WTC11 (cell line): ENCODE measurements around the gene RGL3. TPM values are rescaled to one million over a fixed set of nuclear protein-coding genes. Genes with fewer than 3 reads are reported as not detected.

ENCODE experiments used
- ATAC-seq: fragments of 200-7000 bp; cut with Tn5 transposase; 2 replicates; pipeline ENCODE4 v1.10.0; 2021; ENCODE audit warnings: mild to moderate bottlenecking, moderate library complexity
- CTCF ChIA-PET: fragments of 300-600 bp; sonication (Branson Sonifier 250); formaldehyde crosslinking; loops from one replicate; lab custom pipeline; 2021; ENCODE audit warnings: antibody characterized with exemption; lab: Charles Lee
- POLR2A ChIA-PET: fragments of 350-600 bp; sonication (Branson Sonifier 250); formaldehyde crosslinking; loops from one replicate; lab custom pipeline; 2021; ENCODE audit warnings: antibody characterized with exemption; lab: Charles Lee
- DNase-seq: peaks from one replicate; pipeline ENCODE4 v3.0.0; 2021; ENCODE audit warnings: low spot score
- H3K27ac Mint-ChIP-seq: 2 replicates; pipeline ENCODE4 v1.8.0; 2021; ENCODE audit warnings: mixed read lengths
- H3K27me3 Mint-ChIP-seq: 2 replicates; pipeline ENCODE4 v1.8.0; 2021; ENCODE audit warnings: low read depth, mild to moderate bottlenecking, moderate library complexity, mixed read lengths
- H3K36me3 Mint-ChIP-seq: 2 replicates; pipeline ENCODE4 v1.8.0; 2021; ENCODE audit warnings: mixed read lengths
- H3K4me1 Mint-ChIP-seq: 2 replicates; pipeline ENCODE4 v1.8.0; 2022; ENCODE audit warnings: mixed read lengths
- H3K4me3 Mint-ChIP-seq: 2 replicates; pipeline ENCODE4 v1.8.0; 2021; ENCODE audit warnings: mild to moderate bottlenecking, moderate library complexity, mixed read lengths
- H3K9me3 Mint-ChIP-seq: 2 replicates; pipeline ENCODE4 v1.8.0; 2021; ENCODE audit warnings: mixed read lengths
- FOXJ3 ChIP-seq: sonication (generic); formaldehyde crosslinking; IDR thresholded peaks from 2 replicates; pipeline ENCODE4 v1.9.0; 2021; ENCODE audit warnings: missing genetic modification reagents, mild to moderate bottlenecking, borderline replicate concordance
- GTF2I ChIP-seq: fragments of 250-450 bp; sonication (Bioruptor Pico); conservative IDR thresholded peaks from 2 replicates; pipeline ENCODE4 v1.4.0; 2021; ENCODE audit warnings: mild to moderate bottlenecking
- JAZF1 ChIP-seq: fragments of 250-450 bp; sonication (Bioruptor Pico); IDR thresholded peaks from 2 replicates; pipeline ENCODE4 v1.9.0; 2021; ENCODE audit warnings: moderate library complexity, mild to moderate bottlenecking, inconsistent platforms
- MXD4 ChIP-seq: fragments of 250-450 bp; sonication (Bioruptor Pico); IDR thresholded peaks from 2 replicates; pipeline ENCODE4 v1.8.0; 2021; ENCODE audit warnings: mild to moderate bottlenecking, moderate library complexity, borderline replicate concordance
- NR1H2 ChIP-seq: sonication (generic); formaldehyde crosslinking; IDR thresholded peaks from 2 replicates; pipeline ENCODE4 v1.9.0; 2021; ENCODE audit warnings: mild to moderate bottlenecking, moderate library complexity, missing genetic modification reagents
- TEAD1 ChIP-seq: sonication (generic); formaldehyde crosslinking; IDR thresholded peaks from 2 replicates; pipeline ENCODE4 v1.8.0; 2022; ENCODE audit warnings: mild to moderate bottlenecking, missing genetic modification reagents
- ZNF317 ChIP-seq: sonication (generic); formaldehyde crosslinking; IDR thresholded peaks from 2 replicates; pipeline ENCODE4 v1.8.1; 2023; ENCODE audit warnings: low read depth, mild to moderate bottlenecking, moderate library complexity, missing genetic modification reagents, borderline replicate concordance
- total RNA-seq: library from RNA; stranded (reverse); gene quantifications from 3 replicates; pipeline ENCODE4 v1.2.3, GENCODE V29; 2021
- TF ChIP-seq, protein P1 (sequence below): sonication (generic); formaldehyde crosslinking; IDR thresholded peaks from 2 replicates; pipeline ENCODE4 v1.8.0; 2023; ENCODE audit warnings: missing genetic modification reagents, mild to moderate bottlenecking, borderline replicate concordance
- TF ChIP-seq, protein P2 (sequence below): sonication (generic); formaldehyde crosslinking; IDR thresholded peaks from 2 replicates; pipeline ENCODE4 v1.8.1; 2022; ENCODE audit warnings: low read depth, missing genetic modification reagents, borderline replicate concordance
- TF ChIP-seq, protein P3 (sequence below): sonication (generic); formaldehyde crosslinking; IDR thresholded peaks from 2 replicates; pipeline ENCODE4 v1.8.1; 2022; ENCODE audit warnings: missing genetic modification reagents, borderline replicate concordance
- TF ChIP-seq, protein P4 (sequence below): fragments of 200-600 bp; IDR thresholded peaks from 2 replicates; pipeline ENCODE4 v1.8.0; 2022; ENCODE audit warnings: antibody characterized with exemption
- TF ChIP-seq, protein P5 (sequence below): fragments of 250-450 bp; sonication (Bioruptor Pico); IDR thresholded peaks from 2 replicates; pipeline ENCODE4 v2.1.2; 2022; ENCODE audit warnings: mild to moderate bottlenecking, moderate library complexity
- TF ChIP-seq, protein P6 (sequence below): fragments of 250-450 bp; sonication (Bioruptor Pico); conservative IDR thresholded peaks from 2 replicates; pipeline ENCODE4 v1.9.0; 2021; ENCODE audit warnings: mild to moderate bottlenecking

Gene RGL3
- total RNA-seq, 1 experiment from 2014 or later: 69.0 TPM

DNA sequence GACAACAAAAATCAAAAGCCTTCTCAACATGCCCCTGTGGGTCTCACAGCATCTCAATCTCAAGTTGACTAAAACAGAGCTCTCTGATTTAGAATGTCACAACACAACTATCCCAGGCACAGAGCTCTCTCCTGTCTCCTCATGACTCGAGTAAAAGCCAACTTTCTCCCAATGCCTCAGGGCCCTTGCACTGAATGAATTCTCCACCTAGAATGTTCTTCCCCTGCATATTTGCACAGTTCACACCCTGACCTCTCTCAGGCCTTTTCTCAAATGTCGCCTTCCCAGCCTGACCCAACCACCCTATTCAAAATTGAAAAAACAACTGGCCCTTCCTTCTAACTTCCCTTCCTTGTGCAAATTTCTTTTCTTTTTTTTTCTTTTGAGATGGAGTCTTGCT, 48.4 kb downstream of the RGL3 start:
- H3K27me3 Mint-ChIP-seq: no peaks in the 10 kb centered on the region
- no peaks in the 10 kb centered on the region for H3K9me3 Mint-ChIP-seq
- no peak for ATAC-seq
- H3K27ac Mint-ChIP-seq: no peak overlapping the region
- ChIA-PET POLR2A (no interaction called here), CTCF (interaction anchor here (1.2 to 4.0 kb wide), 5 partner anchors 9 to 143 kb away, joined by 3 to 22 read pairs (median 10); no protein-coding TSS in a partner anchor)
- no peak overlapping the region for H3K4me3 Mint-ChIP-seq
- no peak for DNase-seq
- H3K36me3 Mint-ChIP-seq: peaks cover 3% of the 10 kb centered on the region; the same call in 1 of the 2 replicates
- peaks cover 4% of the 10 kb centered on the region; the same call in 1 of the 2 replicates for H3K4me1 Mint-ChIP-seq
- TF ChIP-seq GTF2I (CRISPR knock-in tag): no peak
- no peak for TF ChIP-seq JAZF1 (CRISPR knock-in tag)
- TF ChIP-seq TEAD1 (CRISPR knock-in tag): no peak
- TF ChIP-seq, protein P1, sequence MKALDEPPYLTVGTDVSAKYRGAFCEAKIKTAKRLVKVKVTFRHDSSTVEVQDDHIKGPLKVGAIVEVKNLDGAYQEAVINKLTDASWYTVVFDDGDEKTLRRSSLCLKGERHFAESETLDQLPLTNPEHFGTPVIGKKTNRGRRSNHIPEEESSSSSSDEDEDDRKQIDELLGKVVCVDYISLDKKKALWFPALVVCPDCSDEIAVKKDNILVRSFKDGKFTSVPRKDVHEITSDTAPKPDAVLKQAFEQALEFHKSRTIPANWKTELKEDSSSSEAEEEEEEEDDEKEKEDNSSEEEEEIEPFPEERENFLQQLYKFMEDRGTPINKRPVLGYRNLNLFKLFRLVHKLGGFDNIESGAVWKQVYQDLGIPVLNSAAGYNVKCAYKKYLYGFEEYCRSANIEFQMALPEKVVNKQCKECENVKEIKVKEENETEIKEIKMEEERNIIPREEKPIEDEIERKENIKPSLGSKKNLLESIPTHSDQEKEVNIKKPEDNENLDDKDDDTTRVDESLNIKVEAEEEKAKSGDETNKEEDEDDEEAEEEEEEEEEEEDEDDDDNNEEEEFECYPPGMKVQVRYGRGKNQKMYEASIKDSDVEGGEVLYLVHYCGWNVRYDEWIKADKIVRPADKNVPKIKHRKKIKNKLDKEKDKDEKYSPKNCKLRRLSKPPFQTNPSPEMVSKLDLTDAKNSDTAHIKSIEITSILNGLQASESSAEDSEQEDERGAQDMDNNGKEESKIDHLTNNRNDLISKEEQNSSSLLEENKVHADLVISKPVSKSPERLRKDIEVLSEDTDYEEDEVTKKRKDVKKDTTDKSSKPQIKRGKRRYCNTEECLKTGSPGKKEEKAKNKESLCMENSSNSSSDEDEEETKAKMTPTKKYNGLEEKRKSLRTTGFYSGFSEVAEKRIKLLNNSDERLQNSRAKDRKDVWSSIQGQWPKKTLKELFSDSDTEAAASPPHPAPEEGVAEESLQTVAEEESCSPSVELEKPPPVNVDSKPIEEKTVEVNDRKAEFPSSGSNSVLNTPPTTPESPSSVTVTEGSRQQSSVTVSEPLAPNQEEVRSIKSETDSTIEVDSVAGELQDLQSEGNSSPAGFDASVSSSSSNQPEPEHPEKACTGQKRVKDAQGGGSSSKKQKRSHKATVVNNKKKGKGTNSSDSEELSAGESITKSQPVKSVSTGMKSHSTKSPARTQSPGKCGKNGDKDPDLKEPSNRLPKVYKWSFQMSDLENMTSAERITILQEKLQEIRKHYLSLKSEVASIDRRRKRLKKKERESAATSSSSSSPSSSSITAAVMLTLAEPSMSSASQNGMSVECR (CRISPR knock-in tag): no peak
- TF ChIP-seq, protein P2, sequence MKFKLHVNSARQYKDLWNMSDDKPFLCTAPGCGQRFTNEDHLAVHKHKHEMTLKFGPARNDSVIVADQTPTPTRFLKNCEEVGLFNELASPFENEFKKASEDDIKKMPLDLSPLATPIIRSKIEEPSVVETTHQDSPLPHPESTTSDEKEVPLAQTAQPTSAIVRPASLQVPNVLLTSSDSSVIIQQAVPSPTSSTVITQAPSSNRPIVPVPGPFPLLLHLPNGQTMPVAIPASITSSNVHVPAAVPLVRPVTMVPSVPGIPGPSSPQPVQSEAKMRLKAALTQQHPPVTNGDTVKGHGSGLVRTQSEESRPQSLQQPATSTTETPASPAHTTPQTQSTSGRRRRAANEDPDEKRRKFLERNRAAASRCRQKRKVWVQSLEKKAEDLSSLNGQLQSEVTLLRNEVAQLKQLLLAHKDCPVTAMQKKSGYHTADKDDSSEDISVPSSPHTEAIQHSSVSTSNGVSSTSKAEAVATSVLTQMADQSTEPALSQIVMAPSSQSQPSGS: no peak
- TF ChIP-seq NR1H2 (CRISPR knock-in tag): no peak
- TF ChIP-seq, protein P3, sequence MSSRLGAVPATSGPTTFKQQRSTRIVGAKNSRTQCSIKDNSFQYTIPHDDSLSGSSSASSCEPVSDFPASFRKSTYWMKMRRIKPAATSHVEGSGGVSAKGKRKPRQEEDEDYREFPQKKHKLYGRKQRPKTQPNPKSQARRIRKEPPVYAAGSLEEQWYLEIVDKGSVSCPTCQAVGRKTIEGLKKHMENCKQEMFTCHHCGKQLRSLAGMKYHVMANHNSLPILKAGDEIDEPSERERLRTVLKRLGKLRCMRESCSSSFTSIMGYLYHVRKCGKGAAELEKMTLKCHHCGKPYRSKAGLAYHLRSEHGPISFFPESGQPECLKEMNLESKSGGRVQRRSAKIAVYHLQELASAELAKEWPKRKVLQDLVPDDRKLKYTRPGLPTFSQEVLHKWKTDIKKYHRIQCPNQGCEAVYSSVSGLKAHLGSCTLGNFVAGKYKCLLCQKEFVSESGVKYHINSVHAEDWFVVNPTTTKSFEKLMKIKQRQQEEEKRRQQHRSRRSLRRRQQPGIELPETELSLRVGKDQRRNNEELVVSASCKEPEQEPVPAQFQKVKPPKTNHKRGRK: no peak
- TF ChIP-seq, protein P4, sequence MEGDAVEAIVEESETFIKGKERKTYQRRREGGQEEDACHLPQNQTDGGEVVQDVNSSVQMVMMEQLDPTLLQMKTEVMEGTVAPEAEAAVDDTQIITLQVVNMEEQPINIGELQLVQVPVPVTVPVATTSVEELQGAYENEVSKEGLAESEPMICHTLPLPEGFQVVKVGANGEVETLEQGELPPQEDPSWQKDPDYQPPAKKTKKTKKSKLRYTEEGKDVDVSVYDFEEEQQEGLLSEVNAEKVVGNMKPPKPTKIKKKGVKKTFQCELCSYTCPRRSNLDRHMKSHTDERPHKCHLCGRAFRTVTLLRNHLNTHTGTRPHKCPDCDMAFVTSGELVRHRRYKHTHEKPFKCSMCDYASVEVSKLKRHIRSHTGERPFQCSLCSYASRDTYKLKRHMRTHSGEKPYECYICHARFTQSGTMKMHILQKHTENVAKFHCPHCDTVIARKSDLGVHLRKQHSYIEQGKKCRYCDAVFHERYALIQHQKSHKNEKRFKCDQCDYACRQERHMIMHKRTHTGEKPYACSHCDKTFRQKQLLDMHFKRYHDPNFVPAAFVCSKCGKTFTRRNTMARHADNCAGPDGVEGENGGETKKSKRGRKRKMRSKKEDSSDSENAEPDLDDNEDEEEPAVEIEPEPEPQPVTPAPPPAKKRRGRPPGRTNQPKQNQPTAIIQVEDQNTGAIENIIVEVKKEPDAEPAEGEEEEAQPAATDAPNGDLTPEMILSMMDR: no peak
- TF ChIP-seq FOXJ3 (CRISPR knock-in tag): no peak
- TF ChIP-seq, protein P5, sequence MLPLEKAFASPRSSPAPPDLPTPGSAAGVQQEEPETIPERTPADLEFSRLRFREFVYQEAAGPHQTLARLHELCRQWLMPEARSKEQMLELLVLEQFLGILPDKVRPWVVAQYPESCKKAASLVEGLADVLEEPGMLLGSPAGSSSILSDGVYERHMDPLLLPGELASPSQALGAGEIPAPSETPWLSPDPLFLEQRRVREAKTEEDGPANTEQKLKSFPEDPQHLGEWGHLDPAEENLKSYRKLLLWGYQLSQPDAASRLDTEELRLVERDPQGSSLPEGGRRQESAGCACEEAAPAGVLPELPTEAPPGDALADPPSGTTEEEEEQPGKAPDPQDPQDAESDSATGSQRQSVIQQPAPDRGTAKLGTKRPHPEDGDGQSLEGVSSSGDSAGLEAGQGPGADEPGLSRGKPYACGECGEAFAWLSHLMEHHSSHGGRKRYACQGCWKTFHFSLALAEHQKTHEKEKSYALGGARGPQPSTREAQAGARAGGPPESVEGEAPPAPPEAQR (CRISPR knock-in tag): no peak
- TF ChIP-seq, protein P6, sequence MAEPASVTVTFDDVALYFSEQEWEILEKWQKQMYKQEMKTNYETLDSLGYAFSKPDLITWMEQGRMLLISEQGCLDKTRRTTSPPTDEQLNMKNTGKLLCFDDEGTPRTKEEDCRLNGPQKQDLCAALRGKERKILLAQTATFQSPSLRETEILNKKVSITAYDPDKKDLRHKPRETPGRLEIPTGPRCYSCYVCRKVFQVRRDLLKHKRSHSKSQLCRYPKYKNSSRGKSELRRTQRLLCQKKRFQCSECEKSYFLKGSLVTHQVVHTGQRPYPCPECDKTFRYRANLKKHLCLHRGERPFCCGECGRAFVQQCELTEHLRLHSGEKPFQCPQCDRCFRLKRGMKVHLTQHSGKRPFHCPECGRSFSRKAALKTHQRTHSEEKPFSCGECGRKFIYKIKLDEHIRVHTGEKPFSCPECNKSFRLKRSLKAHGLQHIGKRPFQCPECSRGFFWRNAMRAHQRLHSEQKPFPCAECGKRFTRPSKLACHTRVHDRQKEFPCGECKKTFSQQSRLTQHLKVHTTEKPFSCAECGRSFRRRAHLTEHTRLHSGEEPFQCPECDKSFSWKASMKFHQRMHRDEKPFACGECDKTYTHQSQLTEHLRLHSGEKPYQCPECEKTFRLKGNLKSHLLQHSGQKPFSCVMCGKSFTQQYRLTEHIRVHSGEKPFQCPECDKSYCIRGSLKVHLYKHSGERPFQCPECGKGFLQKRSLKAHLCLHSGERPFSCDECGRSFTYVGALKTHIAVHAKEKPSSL (CRISPR knock-in tag): no peak
- no peak for TF ChIP-seq MXD4 (CRISPR knock-in tag)
- no peak for TF ChIP-seq ZNF317 (CRISPR knock-in tag)
